GM12874 (cell line): ENCODE results near the gene CALML5.

Experiments used
- CTCF ChIP-seq: IDR thresholded peaks from 2 replicates; pipeline ENCODE4 v1.5.1; 2011; ENCODE audit warnings: low read depth, mild to moderate bottlenecking, control low read depth, low read length, moderate library complexity; ENCODE audit not compliant: insufficient read depth

CALML5 gene

DNA sequence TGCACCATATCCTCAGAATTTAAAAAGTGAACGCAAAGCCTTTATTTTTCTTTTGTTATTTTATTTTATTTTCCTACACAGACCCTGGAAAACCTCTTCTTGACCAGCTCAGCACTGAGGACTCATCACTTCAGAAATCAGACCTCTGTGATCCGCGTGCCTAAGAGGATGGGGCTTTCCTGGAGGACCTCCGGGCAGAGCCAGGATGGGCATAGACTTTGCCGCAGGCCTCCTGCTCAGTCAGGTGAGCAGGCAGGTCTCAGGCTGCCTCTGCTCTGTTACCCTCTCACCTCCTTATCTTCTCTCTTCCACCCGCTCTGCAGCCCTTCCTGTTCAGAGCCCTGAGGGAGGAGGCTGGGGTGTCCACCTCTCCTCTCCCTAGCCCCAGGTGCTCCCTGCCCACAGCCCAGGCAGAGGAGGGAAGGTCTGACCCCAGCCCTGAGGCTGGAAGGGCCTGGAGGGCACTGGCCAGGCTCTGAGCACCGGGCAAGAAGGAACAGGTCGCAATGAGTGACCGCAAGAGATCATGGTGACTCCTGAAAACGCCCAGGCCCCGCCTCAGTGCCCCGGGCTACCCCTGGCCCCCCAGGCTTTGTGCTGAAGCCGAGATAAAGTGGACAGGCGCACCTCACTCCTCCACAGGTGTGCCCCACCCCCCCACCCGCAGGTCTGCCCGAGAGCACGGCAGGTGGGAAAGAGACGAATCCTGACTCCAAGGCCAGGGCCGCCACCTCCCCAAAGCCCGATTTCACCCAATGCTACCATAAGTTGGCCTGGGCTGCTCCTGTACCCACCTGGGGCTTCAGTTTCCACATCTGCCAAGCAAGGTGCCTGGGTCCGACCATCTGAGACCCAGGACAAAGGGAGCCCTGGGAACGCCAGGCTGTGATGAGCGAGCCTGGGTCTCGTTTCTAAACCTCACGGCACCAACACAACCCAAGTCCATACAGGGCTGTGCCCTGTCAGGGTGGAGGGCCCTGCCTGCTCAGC is 2.8 kb downstream of the CALML5 start:
- TF ChIP-seq CTCF, result no peak

- TF ChIP-seq CTCF, result no peak
Observed at GRCh38 chr10:5494611-5495010, 4.8 kb downstream of the CALML5 start.

DNA sequence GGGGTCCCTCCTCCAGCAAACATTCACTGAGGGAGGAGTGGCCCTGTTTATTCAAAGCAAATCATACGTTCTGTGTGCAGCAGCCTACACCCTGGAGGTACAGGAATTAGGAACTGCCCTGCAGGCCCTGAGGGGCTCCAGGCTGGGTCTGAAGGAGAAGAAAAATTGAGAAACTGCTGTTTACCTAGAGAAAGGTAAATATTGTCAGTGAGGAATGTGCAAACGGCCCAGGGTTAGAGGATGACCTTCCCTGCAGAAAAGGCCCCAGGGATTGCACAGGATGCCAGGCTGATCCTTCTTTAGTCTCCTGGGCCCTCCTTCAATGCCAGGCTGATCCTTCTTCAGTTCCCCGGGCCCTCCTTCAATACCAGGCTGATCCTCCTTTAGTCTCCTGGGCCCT is 5.7 kb downstream of the CALML5 start:
- TF ChIP-seq CTCF, result no peak

GRCh38 chr10:5492929-5493576 is 6.3 kb downstream of the CALML5 start:
- no peak for TF ChIP-seq CTCF

- no peak for TF ChIP-seq CTCF
Observed at GRCh38 chr10:5492322-5492855, 7.0 kb downstream of the CALML5 start.

- TF ChIP-seq CTCF, result no peak
Observed at GRCh38 chr10:5491477-5491876, 7.9 kb downstream of the CALML5 start.
